ENCODE measurements around the gene CABP1. TPM values are rescaled to one million over a fixed set of nuclear protein-coding genes. Genes with fewer than 3 reads are reported as not detected.

CABP1 gene
- total RNA-seq, 4 donors from 2014 or later = 0.39 to 0.94 (median 0.89) TPM; not detected in 1

- no peak for TF ChIP-seq POLR2A (IDR thresholded peaks at IDR 0.05)
- TF ChIP-seq, protein P1, sequence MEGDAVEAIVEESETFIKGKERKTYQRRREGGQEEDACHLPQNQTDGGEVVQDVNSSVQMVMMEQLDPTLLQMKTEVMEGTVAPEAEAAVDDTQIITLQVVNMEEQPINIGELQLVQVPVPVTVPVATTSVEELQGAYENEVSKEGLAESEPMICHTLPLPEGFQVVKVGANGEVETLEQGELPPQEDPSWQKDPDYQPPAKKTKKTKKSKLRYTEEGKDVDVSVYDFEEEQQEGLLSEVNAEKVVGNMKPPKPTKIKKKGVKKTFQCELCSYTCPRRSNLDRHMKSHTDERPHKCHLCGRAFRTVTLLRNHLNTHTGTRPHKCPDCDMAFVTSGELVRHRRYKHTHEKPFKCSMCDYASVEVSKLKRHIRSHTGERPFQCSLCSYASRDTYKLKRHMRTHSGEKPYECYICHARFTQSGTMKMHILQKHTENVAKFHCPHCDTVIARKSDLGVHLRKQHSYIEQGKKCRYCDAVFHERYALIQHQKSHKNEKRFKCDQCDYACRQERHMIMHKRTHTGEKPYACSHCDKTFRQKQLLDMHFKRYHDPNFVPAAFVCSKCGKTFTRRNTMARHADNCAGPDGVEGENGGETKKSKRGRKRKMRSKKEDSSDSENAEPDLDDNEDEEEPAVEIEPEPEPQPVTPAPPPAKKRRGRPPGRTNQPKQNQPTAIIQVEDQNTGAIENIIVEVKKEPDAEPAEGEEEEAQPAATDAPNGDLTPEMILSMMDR (IDR thresholded peaks at IDR 0.05) = no peak
- no peak for DNase-seq (ENCODE audit: low spot score in 2 of 2)
- no peak overlapping the region for H3K4me3 ChIP-seq (ENCODE audit: low read depth, poor library complexity, severe bottlenecking)
- 63 to 64% methylated on average over 6 of the region's 6 CpGs for WGBS, 2 donors
- intact Hi-C loops (cut with DNase I; ENCODE audit: low total_unique reads) = loop anchor here (5.0 to 10.0 kb wide), 4 partner anchors 61 to 449 kb away; partner anchors contain the start of genes POP5 and UNC119B
These were observed 5.6 kb downstream of the CABP1 start for GRCh38 chr12:120646044-120646443.

DNA sequence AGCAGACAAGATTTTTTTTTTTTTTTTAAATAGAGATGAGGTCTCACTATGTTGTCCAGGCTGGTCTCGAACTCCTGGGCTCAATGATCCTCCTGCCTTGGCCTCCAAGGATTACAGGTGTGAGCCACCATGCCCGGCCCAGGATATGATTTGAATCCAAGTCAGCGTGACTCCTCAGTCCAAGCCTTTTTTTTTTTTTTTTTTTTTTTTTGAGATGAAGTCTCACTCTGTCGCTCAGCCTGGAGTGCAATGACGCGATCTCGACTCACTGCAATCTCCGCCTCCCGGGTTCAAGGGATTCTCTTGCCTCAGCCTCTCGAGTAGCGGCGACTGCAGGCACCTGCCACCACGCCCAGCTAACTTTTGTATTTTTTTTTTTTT is 6.9 kb downstream of the CABP1 start:
- TF ChIP-seq, protein P1 (IDR thresholded peaks at IDR 0.05) = no peak
- TF ChIP-seq POLR2A (IDR thresholded peaks at IDR 0.05) = no peak
- intact Hi-C loops (cut with DNase I; ENCODE audit: low total_unique reads) = loop anchor here (5.0 to 10.0 kb wide), 4 partner anchors 63 to 447 kb away; partner anchors contain the start of genes POP5 and UNC119B
- no peak for DNase-seq (ENCODE audit: low spot score in 2 of 2)
- 79 to 84% methylated on average over 13 of the region's 13 CpGs for WGBS, 2 donors
- H3K4me3 ChIP-seq (ENCODE audit: low read depth, poor library complexity, severe bottlenecking) = no peak overlapping the region

- 7 to 8% methylated on average over 24 to 33 of the region's 33 CpGs for WGBS, 2 donors
- TF ChIP-seq, protein P1 (IDR thresholded peaks at IDR 0.05) = no peak
- no peak for TF ChIP-seq POLR2A (IDR thresholded peaks at IDR 0.05)
- intact Hi-C loops (cut with DNase I; ENCODE audit: low total_unique reads) = loop anchor here (5.0 to 10.0 kb wide), 4 partner anchors 63 to 445 kb away; partner anchors contain the start of genes POP5 and UNC119B
- no peak for DNase-seq (ENCODE audit: low spot score in 2 of 2)
- no peak overlapping the region for H3K4me3 ChIP-seq (ENCODE audit: low read depth, poor library complexity, severe bottlenecking)
These were observed 9.2 kb downstream of the CABP1 start for GRCh38 chr12:120649442-120650232.

- 62 to 64% methylated on average over 12 of the region's 12 CpGs for WGBS, 2 donors
- no peak overlapping the region for H3K4me3 ChIP-seq (ENCODE audit: low read depth, poor library complexity, severe bottlenecking)
- no peak for DNase-seq (ENCODE audit: low spot score in 2 of 2)
- TF ChIP-seq, protein P1 (IDR thresholded peaks at IDR 0.05) = no peak
- TF ChIP-seq POLR2A (IDR thresholded peaks at IDR 0.05) = no peak
- intact Hi-C loops (cut with DNase I; ENCODE audit: low total_unique reads) = no loop called here
These were observed 9.8 kb downstream of the CABP1 start for GRCh38 chr12:120650233-120650690.

DNA sequence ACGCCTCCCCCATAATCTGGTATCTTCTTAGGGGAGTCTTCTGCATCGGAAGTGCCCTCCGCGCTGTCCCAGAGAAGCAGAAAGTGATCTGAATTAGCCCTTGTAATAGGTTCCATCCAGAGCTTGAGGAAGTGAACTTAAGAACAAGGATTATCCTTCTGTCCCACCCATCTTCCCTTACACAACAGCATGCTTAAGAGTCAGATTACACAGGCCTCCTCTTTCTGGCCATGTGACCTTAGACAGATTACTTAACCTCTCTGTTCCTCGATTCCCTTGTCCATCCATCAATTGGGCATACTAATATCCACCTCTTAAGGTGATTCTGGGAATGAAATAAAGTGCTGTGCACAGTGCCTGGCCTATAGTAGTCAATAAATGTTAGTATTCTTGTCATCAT is 11.4 kb downstream of the CABP1 start:
- H3K4me3 ChIP-seq (ENCODE audit: low read depth, poor library complexity, severe bottlenecking) = no peak overlapping the region
- TF ChIP-seq, protein P1 (IDR thresholded peaks at IDR 0.05) = no peak
- no peak for TF ChIP-seq POLR2A (IDR thresholded peaks at IDR 0.05)
- intact Hi-C loops (cut with DNase I; ENCODE audit: low total_unique reads) = no loop called here
- WGBS, 2 donors = 66 to 83% methylated on average over 5 of the region's 5 CpGs
- DNase-seq (ENCODE audit: low spot score in 2 of 2) = no peak
